H9 (cell line): ENCODE data around the gene AKR1C3. TPM values are rescaled to one million over a fixed set of nuclear protein-coding genes. Genes with fewer than 3 reads are reported as not detected.

Experiments
- DNase-seq: peaks from one replicate; pipeline ENCODE4 v3.0.0-alpha.2; 2017
- H2AFZ ChIP-seq: one replicate; pipeline ENCODE4 v1.6.1; 2013; ENCODE audit warnings: mild to moderate bottlenecking, low read length, control low read depth, moderate library complexity
- H2AK5ac ChIP-seq: 2 replicates; pipeline ENCODE4 v1.6.1; 2013; ENCODE audit warnings: low read length, control low read depth, mixed read lengths; ENCODE audit not compliant: insufficient read length
- H2BK120ac ChIP-seq: one replicate; pipeline ENCODE4 v1.6.1; 2013; ENCODE audit warnings: low read depth, mild to moderate bottlenecking, low read length, control low read depth, inconsistent platforms; ENCODE audit not compliant: poor library complexity, severe bottlenecking
- H2BK12ac ChIP-seq: 2 replicates; pipeline ENCODE4 v1.6.1; 2013; ENCODE audit warnings: low read length, control low read depth, mixed read lengths, low read depth; ENCODE audit not compliant: insufficient read length
- H2BK15ac ChIP-seq: 2 replicates; pipeline ENCODE4 v1.6.1; 2013; ENCODE audit warnings: low read depth, low read length, control low read depth
- H2BK20ac ChIP-seq: one replicate; pipeline ENCODE4 v1.6.1; 2013; ENCODE audit warnings: low read depth, mild to moderate bottlenecking, low read length, control low read depth, inconsistent platforms; ENCODE audit not compliant: poor library complexity, severe bottlenecking
- H2BK5ac ChIP-seq: 2 replicates; pipeline ENCODE4 v1.6.1; 2013; ENCODE audit warnings: low read length, control low read depth, mixed read lengths; ENCODE audit not compliant: insufficient read length
- H3K14ac ChIP-seq: 2 replicates; pipeline ENCODE4 v1.6.1; 2013; ENCODE audit warnings: low read length, control low read depth; ENCODE audit not compliant: insufficient read depth
- H3K18ac ChIP-seq: 2 replicates; pipeline ENCODE4 v1.6.1; 2013; ENCODE audit warnings: low read depth, mild to moderate bottlenecking, mixed read lengths, low read length, control low read depth; ENCODE audit not compliant: insufficient read length
- H3K23ac ChIP-seq: 2 replicates; pipeline ENCODE4 v1.6.1; 2013; ENCODE audit warnings: low read length, control low read depth, mixed read lengths, low read depth; ENCODE audit not compliant: insufficient read length
- H3K23me2 ChIP-seq: 2 replicates; pipeline ENCODE4 v1.6.1; 2013; ENCODE audit warnings: low read depth, mild to moderate bottlenecking, mixed read lengths, low read length, control low read depth; ENCODE audit not compliant: insufficient read length, poor library complexity, severe bottlenecking
- H3K27ac ChIP-seq: 2 replicates; pipeline ENCODE4 v1.5.1; 2013; ENCODE audit warnings: low read length, control low read depth, mixed read lengths, low read depth; ENCODE audit not compliant: insufficient read length
- H3K27me3 ChIP-seq: 2 replicates; pipeline ENCODE4 v1.6.1; 2013; ENCODE audit warnings: low read length, control low read depth, inconsistent platforms; ENCODE audit not compliant: insufficient read depth
- H3K4ac ChIP-seq: 2 replicates; pipeline ENCODE4 v1.6.1; 2013; ENCODE audit warnings: low read depth, mild to moderate bottlenecking, control low read depth, inconsistent platforms, low read length, moderate library complexity
- H3K4me1 ChIP-seq: 2 replicates; pipeline ENCODE4 v1.6.1; 2013; ENCODE audit warnings: low read length, control low read depth, inconsistent platforms; ENCODE audit not compliant: insufficient read depth
- H3K4me2 ChIP-seq: 2 replicates; pipeline ENCODE4 v1.6.1; 2013; ENCODE audit warnings: low read length, control low read depth, mixed read lengths; ENCODE audit not compliant: insufficient read length, insufficient read depth
- H3K56ac ChIP-seq: 2 replicates; pipeline ENCODE4 v1.6.1; 2013; ENCODE audit warnings: low read depth, mild to moderate bottlenecking, mixed read lengths, low read length, control low read depth; ENCODE audit not compliant: insufficient read length
- H3K79me1 ChIP-seq: 2 replicates; pipeline ENCODE4 v1.6.1; 2013; ENCODE audit warnings: low read depth, mild to moderate bottlenecking, moderate library complexity, low read length, control low read depth, inconsistent platforms; ENCODE audit not compliant: insufficient read depth, poor library complexity, severe bottlenecking
- H3K79me2 ChIP-seq: 2 replicates; pipeline ENCODE4 v1.6.1; 2013; ENCODE audit warnings: low read length, control low read depth, inconsistent platforms; ENCODE audit not compliant: insufficient read depth
- H3K9ac ChIP-seq: 2 replicates; pipeline ENCODE4 v1.6.1; 2013; ENCODE audit warnings: low read length, control low read depth, mixed read lengths; ENCODE audit not compliant: insufficient read length; ENCODE audit errors: extremely low read depth
- H3K9me3 ChIP-seq: one replicate; pipeline ENCODE4 v1.6.1; 2013; ENCODE audit warnings: low read depth, low read length, inconsistent platforms; ENCODE audit not compliant: control insufficient read depth
- H3T11ph ChIP-seq: one replicate; pipeline ENCODE4 v1.6.1; 2013; ENCODE audit warnings: mild to moderate bottlenecking, low read length, control low read depth, inconsistent platforms
- H4K20me1 ChIP-seq: one replicate; pipeline ENCODE4 v1.6.1; 2013; ENCODE audit not compliant: control insufficient read depth, insufficient read length, insufficient read depth
- H4K5ac ChIP-seq: 2 replicates; pipeline ENCODE4 v1.6.1; 2013; ENCODE audit warnings: low read depth, mild to moderate bottlenecking, mixed read lengths, low read length, control low read depth; ENCODE audit not compliant: insufficient read length
- H4K8ac ChIP-seq: replicated peaks from 2 replicates; pipeline ENCODE4 v1.6.1; 2013; ENCODE audit warnings: low read length, control low read depth, mixed read lengths, low read depth; ENCODE audit not compliant: insufficient read length
- H4K91ac ChIP-seq: 2 replicates; pipeline ENCODE4 v1.6.1; 2013; ENCODE audit warnings: low read depth, mild to moderate bottlenecking, moderate library complexity, mixed read lengths, low read length, control low read depth; ENCODE audit not compliant: insufficient read length
- H3K27ac Mint-ChIP-seq, 3 experiments: 2 replicates in 2 of 3; 3 replicates in 1 of 3; pipeline ENCODE4 v1.8.0; 2020 to 2021; ENCODE audit warnings: mixed read lengths in 3 of 3, mild to moderate bottlenecking in 1 of 3, moderate library complexity in 1 of 3
- H3K27me3 Mint-ChIP-seq: 2 replicates; pipeline ENCODE4 v1.8.0; 2021; ENCODE audit warnings: low read depth, mild to moderate bottlenecking, moderate library complexity, mixed read lengths
- H3K36me3 Mint-ChIP-seq, 3 experiments: 2 replicates in 2 of 3; 3 replicates in 1 of 3; pipeline ENCODE4 v1.8.0; 2020 to 2021; ENCODE audit warnings: low read depth in 3 of 3, mixed read lengths in 3 of 3; ENCODE audit not compliant: insufficient read depth in 1 of 3
- H3K4me1 Mint-ChIP-seq, 2 experiments: 2 replicates each; pipeline ENCODE4 v1.8.0; 2020; ENCODE audit warnings: mixed read lengths in 2 of 2
- H3K4me3 Mint-ChIP-seq, 2 experiments: 2 replicates in 1 of 2; 3 replicates in 1 of 2; pipeline ENCODE4 v1.8.0; 2020 to 2021; ENCODE audit warnings: mild to moderate bottlenecking in 2 of 2, mixed read lengths in 2 of 2, moderate library complexity in 1 of 2
- H3K9me3 Mint-ChIP-seq, 2 experiments: 2 replicates in 1 of 2; 3 replicates in 1 of 2; pipeline ENCODE4 v1.8.0; 2020; ENCODE audit warnings: mild to moderate bottlenecking in 2 of 2, mixed read lengths in 2 of 2, moderate library complexity in 1 of 2
- CTCF ChIP-seq: fragments of 200-600 bp; sonication (generic); conservative IDR thresholded peaks from 3 replicates; pipeline ENCODE4 v1.8.0; 2021; ENCODE audit warnings: antibody characterized with exemption, mild to moderate bottlenecking
- WGBS: extraction: QIAGEN DNeasy Blood & Tissue Kit; methylation state at CpG from one replicate; pipeline ENCODE4 v1.1.7; 2013; ENCODE audit warnings: missing lambda C conversion rate, low lambda C conversion rate, mixed read lengths; ENCODE audit not compliant: insufficient read length; ENCODE audit errors: extremely low coverage; 5-methylcytosine and 5-hydroxymethylcytosine counted together
- total RNA-seq: library from RNA; stranded (reverse); gene quantifications from 2 replicates; pipeline ENCODE4 v1.2.1, GENCODE V29; 2021

Gene AKR1C3
- total RNA-seq, 1 experiment from 2014 or later, result 2.1 TPM

GRCh38 chr10:5091196-5091595 lies 3.0 kb upstream of the AKR1C3 start:
- H3K4ac ChIP-seq, result no peak overlapping the region
- no peak overlapping the region for H3K14ac ChIP-seq
- H4K8ac ChIP-seq, result no peak overlapping the region
- H3K27me3 ChIP-seq, result no peaks in the 10 kb centered on the region
- H4K20me1 ChIP-seq, result no peaks in the 10 kb centered on the region
- Mint-ChIP-seq H3K27ac (no peak overlapping the region), H3K27me3 (no peaks in the 10 kb centered on the region), H3K9me3 (peaks cover 9 to 43% of the 10 kb centered on the region in 2 experiments), H3K4me1 (peaks cover 0 to 4% of the 10 kb centered on the region in 2 experiments; a peak in 3 of 4 replicates), H3K4me3 (no peak overlapping the region), H3K36me3 (no peaks in the 10 kb centered on the region; a peak in 1 of 7 replicates)
- H3K79me1 ChIP-seq, result no peaks in the 10 kb centered on the region
- no CpG with 5 or more reads among the region's 3 CpGs for WGBS
- H3K23me2 ChIP-seq, result no peaks in the 10 kb centered on the region
- no peak overlapping the region for H2BK20ac ChIP-seq
- no peaks in the 10 kb centered on the region; the same call in 1 of the 2 replicates for H3K4me1 ChIP-seq
- no peak overlapping the region for H2AFZ ChIP-seq
- H3K9ac ChIP-seq, result no peak overlapping the region
- no peak overlapping the region for H2BK5ac ChIP-seq
- H3K4me2 ChIP-seq, result no peak overlapping the region
- H3K23ac ChIP-seq, result no peak overlapping the region
- H4K91ac ChIP-seq, result no peak overlapping the region
- no peak for TF ChIP-seq CTCF
- H4K5ac ChIP-seq, result no peak overlapping the region
- H3K56ac ChIP-seq, result no peak overlapping the region
- H2BK120ac ChIP-seq, result no peak overlapping the region
- DNase-seq, result no peak
- no peaks in the 10 kb centered on the region for H3K79me2 ChIP-seq
- no peak overlapping the region for H3K27ac ChIP-seq
- H3T11ph ChIP-seq, result no peak overlapping the region
- no peak overlapping the region for H2BK15ac ChIP-seq
- no peak overlapping the region for H2AK5ac ChIP-seq
- H2BK12ac ChIP-seq, result no peak overlapping the region
- H3K9me3 ChIP-seq, result no peaks in the 10 kb centered on the region
- H3K18ac ChIP-seq, result no peak overlapping the region
